ENCODE results near the gene IKBIP.
A peak's percentile ranks its signal among the peaks of the same experiment; 100 is the strongest.

IKBIP gene

GRCh38 chr12:98651328-98651727 is 6.7 kb upstream of the IKBIP start:
- TF ChIP-seq BACH2 (CRISPR knock-in tag; IDR thresholded peaks at IDR 0.05; ENCODE audit: borderline replicate concordance) (no peak), TSHZ2 (CRISPR knock-in tag; IDR thresholded peaks at IDR 0.05) (no peak), ZFP30 (CRISPR knock-in tag; IDR thresholded peaks at IDR 0.05) (no peak)
- ATAC-seq = no peak

GRCh38 chr12:98646294-98647090 is 1.9 kb upstream of the IKBIP start:
- no peak for TF ChIP-seq ISL1 (CRISPR knock-in tag; IDR thresholded peaks at IDR 0.05)
- no peak for TF ChIP-seq TCF4 (CRISPR knock-in tag; IDR thresholded peaks at IDR 0.05; ENCODE audit: borderline replicate concordance)
- no peak for TF ChIP-seq TOX (CRISPR knock-in tag; IDR thresholded peaks at IDR 0.05; ENCODE audit: borderline replicate concordance)
- TF ChIP-seq ZNF70 (CRISPR knock-in tag; IDR thresholded peaks at IDR 0.05) = no peak
- no peak for TF ChIP-seq CSRNP3 (CRISPR knock-in tag; IDR thresholded peaks at IDR 0.05)
- TF ChIP-seq ZNF565 (CRISPR knock-in tag; conservative IDR thresholded peaks at IDR 0.05; ENCODE audit: low read depth) = no peak
- no peak for TF ChIP-seq ZC3H10 (CRISPR knock-in tag; IDR thresholded peaks at IDR 0.05)
- TF ChIP-seq PPARA (CRISPR knock-in tag; IDR thresholded peaks at IDR 0.05; ENCODE audit: borderline replicate concordance) = no peak
- no peak for TF ChIP-seq ZFP30 (CRISPR knock-in tag; IDR thresholded peaks at IDR 0.05)
- no peak for TF ChIP-seq CREB5 (CRISPR knock-in tag; IDR thresholded peaks at IDR 0.05; ENCODE audit: low read depth)
- no peak for TF ChIP-seq TSHZ2 (CRISPR knock-in tag; IDR thresholded peaks at IDR 0.05)
- no peak for TF ChIP-seq GLIS3 (CRISPR knock-in tag; IDR thresholded peaks at IDR 0.05)
- no peak for TF ChIP-seq CSDC2 (CRISPR knock-in tag; IDR thresholded peaks at IDR 0.05)
- TF ChIP-seq BACH2 (CRISPR knock-in tag; IDR thresholded peaks at IDR 0.05; ENCODE audit: borderline replicate concordance) = no peak
- no peak for TF ChIP-seq PATZ1 (CRISPR knock-in tag; IDR thresholded peaks at IDR 0.05; ENCODE audit: borderline replicate concordance)
- no peak for TF ChIP-seq RARB (CRISPR knock-in tag; IDR thresholded peaks at IDR 0.05)
- TF ChIP-seq ARNTL (CRISPR knock-in tag; IDR thresholded peaks at IDR 0.05; ENCODE audit: borderline replicate concordance, low read depth) = no peak
- no peak for TF ChIP-seq OSR1 (CRISPR knock-in tag; IDR thresholded peaks at IDR 0.05)

GRCh38 chr12:98645572-98646067 is 1.0 kb upstream of the IKBIP start:
- peak; percentile 18 for ATAC-seq
- TF ChIP-seq PATZ1 (CRISPR knock-in tag; IDR thresholded peaks at IDR 0.05; ENCODE audit: borderline replicate concordance) (no peak), ZNF565 (CRISPR knock-in tag; conservative IDR thresholded peaks at IDR 0.05; ENCODE audit: low read depth) (no peak), CSRNP3 (CRISPR knock-in tag; IDR thresholded peaks at IDR 0.05) (no peak), CREB5 (CRISPR knock-in tag; IDR thresholded peaks at IDR 0.05; ENCODE audit: low read depth) (no peak), CSDC2 (CRISPR knock-in tag; IDR thresholded peaks at IDR 0.05) (no peak), TCF4 (CRISPR knock-in tag; IDR thresholded peaks at IDR 0.05; ENCODE audit: borderline replicate concordance) (no peak), ZFP30 (CRISPR knock-in tag; IDR thresholded peaks at IDR 0.05) (no peak), BACH2 (CRISPR knock-in tag; IDR thresholded peaks at IDR 0.05; ENCODE audit: borderline replicate concordance) (no peak), OSR1 (CRISPR knock-in tag; IDR thresholded peaks at IDR 0.05) (no peak), PPARA (CRISPR knock-in tag; IDR thresholded peaks at IDR 0.05; ENCODE audit: borderline replicate concordance) (no peak), ZNF70 (CRISPR knock-in tag; IDR thresholded peaks at IDR 0.05) (no peak), SNAI2 (CRISPR knock-in tag; IDR thresholded peaks at IDR 0.05) (no peak), ISL1 (CRISPR knock-in tag; IDR thresholded peaks at IDR 0.05) (no peak)

More at GRCh38 chr12:98646294-98647090, 1.9 kb upstream of the IKBIP start:
- ATAC-seq = no peak

All from SK-N-SH treated with all-trans-retinoic acid at 6 μM for 48 hours (cell line).